GM15510 (cell line): ENCODE data around the gene TTC39A.
A peak's percentile ranks its signal among the peaks of the same experiment; 100 is the strongest.

Experiments used
- POLR2A ChIP-seq: IDR thresholded peaks from 3 replicates; pipeline ENCODE4 v1.6.1; 2011; ENCODE audit warnings: borderline replicate concordance; ENCODE audit not compliant: insufficient read length; ENCODE audit errors: extremely low read depth

TTC39A gene

GRCh38 chr1:51299185-51299885, 31.0 kb downstream of the TTC39A start:
- no peak for TF ChIP-seq POLR2A

GRCh38 chr1:51298322-51298705, 32.0 kb downstream of the TTC39A start:
- no peak for TF ChIP-seq POLR2A

DNA sequence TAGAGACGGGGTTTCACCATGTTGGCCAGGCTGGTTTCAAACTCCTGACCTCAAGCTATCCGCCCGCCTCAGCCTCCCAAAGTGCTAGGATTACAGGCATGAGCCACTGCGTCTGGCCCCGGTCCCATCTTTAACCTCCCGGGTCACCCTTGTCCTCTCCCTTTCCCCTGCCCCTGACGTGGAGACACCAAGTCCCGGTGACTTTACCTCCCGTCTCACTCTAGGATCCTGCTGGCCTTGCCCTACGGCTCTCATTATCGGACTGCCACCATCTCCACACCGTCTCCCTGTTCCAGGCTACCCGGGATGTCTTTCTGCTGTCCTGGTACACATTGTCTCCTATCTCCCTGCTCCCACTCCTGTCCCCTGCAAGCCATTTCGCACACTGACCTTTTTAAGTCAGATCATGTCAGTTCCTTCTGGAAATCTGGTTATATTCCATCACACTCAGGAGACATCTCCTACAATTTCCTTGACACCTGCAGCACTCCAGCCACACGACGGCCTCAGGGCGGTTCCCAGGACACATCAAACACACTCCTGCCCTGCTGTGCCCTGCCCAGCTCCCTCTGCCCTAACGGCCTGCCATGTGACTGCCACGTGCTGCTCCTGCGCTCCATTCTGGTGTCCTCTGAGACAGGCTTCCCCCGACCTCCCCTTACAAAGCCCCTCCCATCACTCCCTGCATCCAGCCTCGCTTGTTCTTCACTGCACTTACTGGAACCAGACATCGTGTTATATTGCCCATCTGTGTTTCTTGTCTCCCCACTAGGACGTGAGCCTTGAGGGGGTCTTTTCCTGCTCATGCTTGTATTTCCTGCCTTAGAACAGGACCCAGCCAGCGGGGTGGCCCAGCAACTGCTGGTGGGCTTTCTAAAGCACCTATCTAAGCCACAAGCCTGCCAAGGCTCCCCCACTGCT, 32.7 kb downstream of the TTC39A start:
- no peak for TF ChIP-seq POLR2A

DNA sequence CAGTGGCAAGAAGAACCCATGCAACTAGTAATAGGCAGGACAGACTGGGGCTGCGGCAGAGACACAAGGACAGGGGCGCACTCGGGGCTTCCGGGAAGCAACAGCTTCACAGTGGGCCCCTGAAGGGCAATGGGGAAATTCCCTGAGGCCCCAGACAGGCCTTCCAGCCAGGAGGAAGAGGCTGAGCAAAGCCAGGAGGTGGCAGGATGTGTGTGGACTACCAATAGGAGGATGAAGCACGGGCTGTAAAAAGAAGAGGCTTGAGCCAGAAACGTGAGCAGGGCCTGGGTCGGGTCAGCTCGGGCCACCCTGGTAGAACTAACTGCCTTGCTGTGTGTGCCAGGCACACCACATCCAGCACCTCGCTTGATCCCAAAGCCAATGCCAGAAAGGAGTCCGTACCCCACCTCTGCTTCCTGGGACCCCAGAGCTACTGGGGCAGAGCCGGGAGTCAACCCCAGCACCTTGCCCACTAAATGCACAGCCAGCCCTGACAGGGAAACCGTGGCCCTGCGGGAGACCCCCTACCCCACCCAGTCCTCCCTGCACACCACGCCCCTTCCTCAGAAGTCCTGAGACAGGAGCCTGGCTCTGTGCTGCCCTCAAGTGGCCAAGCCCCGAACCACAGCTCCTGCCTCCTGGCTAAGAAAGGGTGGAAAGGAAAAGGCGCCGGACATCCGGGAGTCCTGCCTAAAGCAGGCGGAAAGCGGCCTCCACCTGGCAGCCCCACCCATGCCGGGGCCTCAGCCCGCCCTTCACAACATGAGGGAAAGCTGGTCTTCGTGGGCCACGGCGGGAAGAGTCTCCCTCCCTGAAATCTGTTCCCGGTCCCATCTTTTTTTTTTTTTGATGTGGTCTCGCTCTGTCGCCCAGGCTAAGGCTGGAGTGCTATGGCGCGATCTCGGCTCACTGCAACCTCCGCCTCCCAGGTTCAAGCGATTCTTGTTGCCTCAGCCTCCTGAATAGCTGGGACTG, 33.7 kb downstream of the TTC39A start:
- TF ChIP-seq POLR2A = peak; percentile 36

DNA sequence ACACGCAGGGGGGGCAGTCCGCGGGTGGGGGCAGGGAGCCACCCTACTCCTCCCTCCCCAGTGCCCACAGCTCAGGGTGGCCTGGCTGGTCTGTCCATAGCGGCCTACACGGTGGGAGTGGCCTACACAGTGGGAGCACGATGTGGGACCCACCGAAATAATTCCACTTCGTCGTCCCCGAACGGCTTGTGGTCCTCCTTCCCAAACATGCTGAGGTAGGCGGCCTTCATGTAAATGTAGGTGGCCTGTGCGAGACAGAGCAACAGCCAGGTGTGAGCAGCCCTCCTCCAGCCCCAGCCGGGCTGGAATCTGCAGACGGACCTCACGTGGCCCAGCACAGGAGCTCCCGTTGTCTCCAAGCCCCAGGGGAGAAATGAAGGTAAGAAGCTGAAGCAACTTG, 34.4 kb downstream of the TTC39A start:
- no peak for TF ChIP-seq POLR2A

DNA sequence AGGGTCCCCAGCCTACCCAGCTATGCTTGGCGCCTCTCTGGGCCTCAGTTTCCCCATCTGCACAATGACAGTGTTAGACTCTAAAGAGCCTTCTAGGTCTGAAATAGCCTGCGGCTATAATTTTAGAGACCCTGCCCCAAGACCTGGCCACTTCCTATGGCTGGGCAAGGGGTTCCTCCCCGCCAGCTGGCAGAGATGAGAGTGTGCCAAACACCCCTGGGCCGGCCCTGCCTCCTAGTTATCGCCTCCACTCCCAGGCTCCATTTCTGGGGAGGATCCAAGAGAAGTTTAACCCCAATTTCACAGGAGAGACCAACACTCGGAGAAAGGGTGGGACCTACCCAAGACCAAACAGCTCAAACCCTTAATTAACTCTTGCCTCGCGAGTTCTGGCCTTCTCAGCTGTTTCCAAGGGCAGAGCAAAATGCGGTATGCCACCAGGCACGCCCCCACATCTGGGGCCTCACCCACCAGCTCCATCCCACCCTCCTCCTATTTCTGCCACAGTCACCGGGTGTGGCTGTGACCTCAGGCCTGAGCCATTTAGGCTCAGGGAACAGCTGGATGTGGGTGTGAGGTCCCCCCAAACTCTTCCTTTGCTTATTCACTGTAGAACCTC, 35.7 kb downstream of the TTC39A start:
- no peak for TF ChIP-seq POLR2A

- TF ChIP-seq POLR2A = no peak
These were observed 36.4 kb downstream of the TTC39A start for GRCh38 chr1:51293898-51294515.

DNA sequence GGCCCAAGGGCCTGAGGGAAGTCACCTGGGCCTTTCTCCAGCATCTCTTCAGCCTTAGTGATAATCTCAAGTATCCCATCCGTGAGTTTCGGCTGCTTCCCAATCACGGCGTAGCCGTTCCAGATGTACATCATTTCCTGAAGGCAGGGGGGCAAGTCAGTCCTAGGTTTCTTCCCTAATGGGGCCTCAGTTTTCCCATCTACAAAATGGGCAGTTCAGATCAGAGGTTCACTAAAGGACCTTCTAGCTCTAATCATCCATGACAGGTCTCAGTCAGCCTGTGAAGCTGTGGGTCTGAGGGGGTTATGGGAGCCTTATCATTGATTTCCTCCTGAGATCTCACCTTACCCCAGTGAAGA, 39.9 kb downstream of the TTC39A start:
- TF ChIP-seq POLR2A = no peak

DNA sequence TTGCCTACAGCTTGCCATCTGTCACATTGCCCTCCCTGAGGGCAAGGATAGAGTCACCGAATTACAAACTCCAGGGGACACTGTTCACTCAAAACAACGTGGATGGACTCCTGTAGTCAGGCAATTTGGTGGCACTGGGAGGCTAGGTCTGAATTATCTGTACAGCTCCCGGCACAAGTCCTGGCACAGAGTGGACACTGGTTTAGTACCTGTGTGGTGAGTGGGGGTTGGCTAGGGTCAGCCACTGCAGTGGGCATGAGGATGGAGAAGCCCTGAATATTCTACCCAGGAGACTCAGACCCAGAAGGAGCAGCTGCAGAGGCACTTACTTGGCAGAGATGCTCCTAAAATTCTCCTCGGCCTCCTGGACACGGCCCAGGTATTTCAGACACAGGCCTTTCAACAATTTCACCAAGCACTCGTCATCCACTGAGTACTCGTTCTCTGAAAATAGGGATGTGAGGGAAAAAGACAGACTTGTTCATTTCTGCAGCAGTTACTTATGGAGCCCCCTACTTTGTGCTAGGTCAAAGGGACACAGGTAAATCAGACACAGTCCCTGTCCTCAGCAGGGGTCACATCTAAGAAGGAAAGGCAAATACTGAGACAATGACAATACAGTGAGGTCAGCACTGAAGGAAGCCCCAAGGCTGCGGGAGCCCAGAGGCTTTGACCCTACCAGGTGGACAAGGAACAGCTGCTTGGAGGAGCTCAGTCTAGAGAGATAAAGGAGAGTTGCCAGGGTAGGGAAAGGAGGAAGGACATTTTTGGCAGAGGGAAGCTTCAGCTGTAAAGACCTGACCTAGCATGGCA, 40.5 kb downstream of the TTC39A start:
- no peak for TF ChIP-seq POLR2A

DNA sequence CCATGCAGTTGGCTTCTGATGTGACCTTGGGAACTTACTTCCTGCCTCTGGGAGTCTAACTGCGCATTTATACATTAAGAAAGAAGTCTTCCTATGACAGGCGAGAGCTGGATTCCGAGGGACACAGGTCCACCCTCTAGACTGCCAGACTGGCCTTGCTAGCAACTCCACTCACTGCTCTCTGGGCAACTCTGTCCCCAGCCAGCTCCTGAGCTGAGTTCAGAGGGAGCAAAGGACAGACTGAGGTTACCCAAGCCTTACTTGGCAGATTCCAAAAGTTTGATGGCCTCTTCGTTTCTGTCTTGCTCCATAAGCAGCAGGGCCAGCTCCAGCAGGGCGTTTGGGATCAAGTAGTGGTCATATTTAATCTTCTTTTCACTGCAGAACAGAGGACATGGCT, 41.8 kb downstream of the TTC39A start:
- TF ChIP-seq POLR2A = no peak

DNA sequence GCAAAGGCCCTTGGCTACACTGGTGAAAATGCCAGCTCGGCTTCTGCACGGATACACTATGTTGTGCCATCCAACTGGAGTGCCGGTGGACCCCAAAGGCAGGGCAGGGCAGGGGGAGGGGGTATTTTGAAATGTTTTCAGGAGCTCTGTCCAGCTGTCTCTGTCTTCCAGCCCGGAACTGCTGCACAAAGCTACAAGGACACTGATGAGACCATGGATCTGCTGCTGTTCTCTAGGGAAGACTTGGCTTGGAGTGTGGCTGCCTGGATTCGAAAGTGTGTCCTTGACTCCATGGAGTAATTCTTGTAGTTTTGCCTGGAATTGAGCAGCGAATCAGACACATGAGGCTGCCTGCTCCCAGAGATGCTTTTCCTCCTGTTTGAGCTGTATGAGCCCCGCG, 42.4 kb downstream of the TTC39A start:
- no peak for TF ChIP-seq POLR2A

DNA sequence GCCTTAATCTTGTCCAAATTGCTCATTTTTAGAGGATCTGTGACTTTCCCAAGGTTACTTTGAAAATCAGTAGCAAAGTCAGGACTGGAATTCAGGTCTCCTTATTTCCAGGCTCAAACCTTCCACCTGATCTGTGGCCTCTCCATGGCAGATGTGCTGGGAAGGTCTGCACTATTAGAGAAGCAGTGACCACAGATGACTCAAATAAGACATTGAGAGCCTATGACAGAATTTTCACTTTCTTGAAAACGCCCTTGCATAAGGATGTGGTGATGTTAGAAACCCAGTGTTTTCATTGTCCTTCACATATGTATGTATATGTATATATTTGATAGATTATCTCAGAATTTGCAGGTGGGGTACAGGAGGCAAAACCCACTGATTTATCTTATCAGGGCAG, 45.3 kb downstream of the TTC39A start:
- TF ChIP-seq POLR2A = no peak

DNA sequence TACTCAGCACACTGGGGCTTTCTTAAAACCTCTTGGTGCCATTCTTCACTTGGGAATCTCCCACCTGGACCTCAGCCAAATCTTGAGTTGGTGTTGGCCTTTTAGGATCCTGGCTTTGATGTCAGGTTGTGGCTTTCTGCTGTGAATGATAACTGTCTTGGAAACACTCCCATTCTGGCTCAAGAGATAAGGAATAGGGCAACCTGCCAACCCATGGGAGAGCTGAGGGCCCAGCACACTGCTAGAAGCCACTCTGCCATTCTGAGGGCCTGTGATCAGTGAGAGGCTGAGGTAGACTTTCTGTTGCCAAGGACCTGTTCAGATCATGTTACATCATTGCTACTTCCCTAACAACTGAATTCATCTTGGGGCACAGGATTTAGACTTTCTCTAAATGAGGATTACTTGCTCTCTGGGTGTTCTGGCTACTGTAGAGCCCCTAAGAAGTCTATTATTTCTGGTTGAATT, 45.8 kb downstream of the TTC39A start:
- TF ChIP-seq POLR2A = no peak
